Upper lobe of right lung (tissue), 1 donor: Measurements from ENCODE around the gene KCTD1. TPM values are rescaled to one million over a fixed set of nuclear protein-coding genes. Genes with fewer than 3 reads are reported as not detected.

Experiments
- ATAC-seq: fragments of 200-7000 bp; cut with Tn5 transposase; one replicate; pipeline ENCODE4 v1.9.1; 2020; ENCODE audit warnings: mild to moderate bottlenecking, moderate library complexity
- DNase-seq: peaks from one replicate; pipeline ENCODE4 v3.0.0-alpha.2; 2020
- H3K27ac ChIP-seq: fragments of 200-600 bp; one replicate; pipeline ENCODE4 v1.8.0; 2022
- H3K27me3 ChIP-seq: fragments of 200-600 bp; one replicate; pipeline ENCODE4 v1.8.0; 2022; ENCODE audit warnings: mild to moderate bottlenecking
- H3K36me3 ChIP-seq: fragments of 200-600 bp; one replicate; pipeline ENCODE4 v1.8.0; 2022
- H3K4me1 ChIP-seq: fragments of 200-600 bp; one replicate; pipeline ENCODE4 v1.8.0; 2022
- H3K4me3 ChIP-seq: fragments of 200-600 bp; one replicate; pipeline ENCODE4 v1.8.0; 2022; ENCODE audit warnings: mild to moderate bottlenecking
- H3K9me3 ChIP-seq: fragments of 200-600 bp; one replicate; pipeline ENCODE4 v1.8.0; 2022
- CTCF ChIP-seq: fragments of 200-600 bp; IDR thresholded peaks from one replicate; pipeline ENCODE4 v1.8.0; 2022; ENCODE audit warnings: antibody characterized with exemption
- intact Hi-C: fragments of 100-400 bp; cut with DNase I; formaldehyde crosslinking; loops from one replicate; pipeline ENCODE4 v1.11.0; 2022
- total RNA-seq: library from RNA; stranded (reverse); fragmentation: NEBNext Ultra II Directional; extraction: Animal tissue kit (Norgen Biotek cat#: 25700); gene quantifications from one replicate; pipeline ENCODE4 v1.2.1, GENCODE V29; 2021
- donor health status: DM: no; HTN: yes; CAD: no; lungs with severe emphysema.

The KCTD1 gene
- total RNA-seq, 1 donor from 2014 or later, result 9.8 TPM

- Histone ChIP-seq H3K36me3 (no peaks in the 10 kb centered on the region), H3K4me1 (no peaks in the 10 kb centered on the region), H3K27me3 (no peaks in the 10 kb centered on the region), H3K9me3 (no peaks in the 10 kb centered on the region), H3K4me3 (no peak overlapping the region), H3K27ac (no peak overlapping the region)
- DNase-seq (no peak), ATAC-seq (no peak)
- intact Hi-C loops, result no loop called here
- TF ChIP-seq CTCF, result no peak
These were observed 50.5 kb downstream of the KCTD1 start for GRCh38 chr18:26497866-26498265.

GRCh38 chr18:26496528-26496927, 51.8 kb downstream of the KCTD1 start:
- H3K27ac ChIP-seq, result no peak overlapping the region
- H3K4me1 ChIP-seq, result no peaks in the 10 kb centered on the region
- intact Hi-C loops, result no loop called here
- ATAC-seq (no peak), DNase-seq (no peak)
- no peaks in the 10 kb centered on the region for H3K27me3 ChIP-seq
- H3K4me3 ChIP-seq, result no peak overlapping the region
- no peaks in the 10 kb centered on the region for H3K36me3 ChIP-seq
- TF ChIP-seq CTCF, result no peak
- H3K9me3 ChIP-seq, result no peaks in the 10 kb centered on the region

GRCh38 chr18:26495287-26495686, 53.1 kb downstream of the KCTD1 start:
- no peak for TF ChIP-seq CTCF
- H3K27me3 ChIP-seq, result no peaks in the 10 kb centered on the region
- no peak overlapping the region for H3K4me3 ChIP-seq
- no peaks in the 10 kb centered on the region for H3K36me3 ChIP-seq
- DNase-seq (no peak), ATAC-seq (no peak)
- intact Hi-C loops, result no loop called here
- H3K27ac ChIP-seq, result no peak overlapping the region
- no peaks in the 10 kb centered on the region for H3K4me1 ChIP-seq
- no peaks in the 10 kb centered on the region for H3K9me3 ChIP-seq

GRCh38 chr18:26493021-26493420, 55.3 kb downstream of the KCTD1 start:
- intact Hi-C loops, result no loop called here
- TF ChIP-seq CTCF, result no peak
- H3K9me3 ChIP-seq, result no peaks in the 10 kb centered on the region
- no peak overlapping the region for H3K27ac ChIP-seq
- H3K4me1 ChIP-seq, result no peaks in the 10 kb centered on the region
- H3K4me3 ChIP-seq, result no peak overlapping the region
- DNase-seq, result no peak
- no peaks in the 10 kb centered on the region for H3K27me3 ChIP-seq
- no peak for ATAC-seq
- H3K36me3 ChIP-seq, result no peaks in the 10 kb centered on the region

- ATAC-seq (no peak), DNase-seq (no peak)
- H3K36me3 ChIP-seq, result no peaks in the 10 kb centered on the region
- TF ChIP-seq CTCF, result no peak
- no peaks in the 10 kb centered on the region for H3K9me3 ChIP-seq
- H3K27me3 ChIP-seq, result no peaks in the 10 kb centered on the region
- intact Hi-C loops, result no loop called here
- no peaks in the 10 kb centered on the region for H3K4me1 ChIP-seq
- no peak overlapping the region for H3K4me3 ChIP-seq
- no peak overlapping the region for H3K27ac ChIP-seq
These were observed 57.0 kb downstream of the KCTD1 start for GRCh38 chr18:26491194-26491816.

- intact Hi-C loops, result no loop called here
- no peak for TF ChIP-seq CTCF
- no peak for ATAC-seq
These were observed 58.5 kb downstream of the KCTD1 start for GRCh38 chr18:26489881-26490280.

More at GRCh38 chr18:26489881-26490280, 58.5 kb downstream of the KCTD1 start:
- Histone ChIP-seq H3K36me3 (no peaks in the 10 kb centered on the region), H3K4me1 (no peaks in the 10 kb centered on the region), H3K9me3 (no peaks in the 10 kb centered on the region), H3K4me3 (no peak overlapping the region), H3K27me3 (no peaks in the 10 kb centered on the region), H3K27ac (no peak overlapping the region)
- DNase-seq, result no peak
